GM13977 (cell line): ENCODE results near the gene APOBEC3B.

Experiments used
- DNase-seq: peaks from one replicate; pipeline ENCODE4 v3.0.0; 2012; ENCODE audit warnings: low spot score
- in situ Hi-C: fragments of 300-500 bp; cut with MboI; formaldehyde crosslinking; loops from one replicate; pipeline ENCODE4 v1.12.0; 2022; ENCODE audit warnings: low sequenced_read_pairs, low pct_unique_long_range_greater_than_20kb, mixed read lengths, inconsistent platforms; ENCODE audit not compliant: unreplicated experiment
- TF ChIP-seq, protein P1 (sequence below): IDR thresholded peaks from 2 replicates; pipeline ENCODE4 v1.5.1; 2012; ENCODE audit warnings: mild to moderate bottlenecking, control low read depth; ENCODE audit not compliant: insufficient read depth; ENCODE audit errors: extremely low read depth, missing control alignments

The APOBEC3B gene

GRCh38 chr22:38963872-38964271, 18.3 kb upstream of the APOBEC3B start:
- TF ChIP-seq, protein P1, sequence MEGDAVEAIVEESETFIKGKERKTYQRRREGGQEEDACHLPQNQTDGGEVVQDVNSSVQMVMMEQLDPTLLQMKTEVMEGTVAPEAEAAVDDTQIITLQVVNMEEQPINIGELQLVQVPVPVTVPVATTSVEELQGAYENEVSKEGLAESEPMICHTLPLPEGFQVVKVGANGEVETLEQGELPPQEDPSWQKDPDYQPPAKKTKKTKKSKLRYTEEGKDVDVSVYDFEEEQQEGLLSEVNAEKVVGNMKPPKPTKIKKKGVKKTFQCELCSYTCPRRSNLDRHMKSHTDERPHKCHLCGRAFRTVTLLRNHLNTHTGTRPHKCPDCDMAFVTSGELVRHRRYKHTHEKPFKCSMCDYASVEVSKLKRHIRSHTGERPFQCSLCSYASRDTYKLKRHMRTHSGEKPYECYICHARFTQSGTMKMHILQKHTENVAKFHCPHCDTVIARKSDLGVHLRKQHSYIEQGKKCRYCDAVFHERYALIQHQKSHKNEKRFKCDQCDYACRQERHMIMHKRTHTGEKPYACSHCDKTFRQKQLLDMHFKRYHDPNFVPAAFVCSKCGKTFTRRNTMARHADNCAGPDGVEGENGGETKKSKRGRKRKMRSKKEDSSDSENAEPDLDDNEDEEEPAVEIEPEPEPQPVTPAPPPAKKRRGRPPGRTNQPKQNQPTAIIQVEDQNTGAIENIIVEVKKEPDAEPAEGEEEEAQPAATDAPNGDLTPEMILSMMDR, result no peak
- in situ Hi-C loops, result no loop called here
- DNase-seq, result no peak

GRCh38 chr22:38964306-38964705, 17.8 kb upstream of the APOBEC3B start:
- DNase-seq, result no peak
- TF ChIP-seq, protein P1, result no peak
- in situ Hi-C loops, result no loop called here

GRCh38 chr22:38964989-38965388, 17.2 kb upstream of the APOBEC3B start:
- TF ChIP-seq, protein P1, result no peak
- in situ Hi-C loops, result no loop called here
- peak; percentile 19 for DNase-seq

GRCh38 chr22:38965614-38966379, 16.4 kb upstream of the APOBEC3B start:
- peak; percentile 20 for DNase-seq
- TF ChIP-seq, protein P1, result no peak
- in situ Hi-C loops, result no loop called here

DNA sequence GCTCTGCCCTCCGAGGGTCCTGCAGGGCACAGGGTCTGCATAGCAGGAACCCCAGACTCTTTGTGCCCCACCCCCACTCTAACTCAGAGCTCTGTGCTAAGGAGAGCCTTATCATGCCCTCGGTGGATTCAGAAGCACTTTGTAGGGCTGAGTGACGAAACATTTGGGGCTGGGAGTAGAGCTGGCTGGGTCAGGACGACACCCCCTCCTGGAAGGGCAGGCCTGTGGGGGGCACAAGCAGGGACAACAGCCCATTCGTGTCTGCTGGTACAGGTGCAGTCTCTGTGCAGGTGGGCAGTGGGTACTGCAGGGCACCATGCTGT, 15.8 kb upstream of the APOBEC3B start:
- in situ Hi-C loops, result no loop called here
- DNase-seq, result no peak
- TF ChIP-seq, protein P1, result no peak

DNA sequence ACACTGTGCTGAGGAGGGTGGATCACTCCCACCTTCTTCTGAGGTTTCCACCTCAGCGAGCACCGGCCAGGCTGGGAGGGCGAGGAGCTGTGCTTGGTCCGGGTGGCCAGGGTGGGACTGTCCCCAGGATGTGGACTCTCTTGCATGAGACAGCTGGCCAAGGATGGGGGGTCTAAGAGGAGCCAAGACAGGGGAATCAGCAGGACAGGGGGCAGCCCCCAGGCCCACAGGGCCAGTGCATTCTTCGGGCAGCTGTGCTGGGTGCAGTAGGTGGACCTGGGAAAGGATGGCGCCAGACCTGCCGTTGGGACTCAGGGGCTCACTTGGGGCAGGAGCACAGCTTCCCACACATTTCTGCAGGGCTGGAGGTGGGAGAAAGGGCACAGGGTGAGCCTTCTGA, 15.2 kb upstream of the APOBEC3B start:
- in situ Hi-C loops, result no loop called here
- DNase-seq, result no peak
- TF ChIP-seq, protein P1, result no peak
